ENCODE results near the gene RALBP1.

GRCh38 chr18:9526458-9526857 lies 51.1 kb downstream of the RALBP1 start:
- no peak for TF ChIP-seq CTCF (IDR thresholded peaks at IDR 0.05)
- TF ChIP-seq POLR2AphosphoS5 (IDR thresholded peaks at IDR 0.05), result no peak
